ENCODE measurements around the gene CEP164. TPM values are rescaled to one million over a fixed set of nuclear protein-coding genes. Genes with fewer than 3 reads are reported as not detected.

Gene CEP164
- total RNA-seq, 3 donors from 2014 or later, result 13.8 to 26.2 (median 17.3) TPM

- DNase-seq, result no peak
- intact Hi-C loops (cut with DNase I, micrococcal nuclease), result no loop called here
- no peak for TF ChIP-seq CTCF (IDR thresholded peaks at IDR 0.05)
- H3K36me3 ChIP-seq (ENCODE audit: low read depth), result no peaks in the 10 kb centered on the region
- H3K4me1 ChIP-seq (ENCODE audit: low read depth), result no peaks in the 10 kb centered on the region
- no peak overlapping the region for H3K4me3 ChIP-seq
- peaks cover 8% of the 10 kb centered on the region for H3K9me3 ChIP-seq
- no peak for ATAC-seq
Observed at GRCh38 chr11:117410238-117410637, 82.6 kb downstream of the CEP164 start.

GRCh38 chr11:117410861-117411710, 83.4 kb downstream of the CEP164 start:
- H3K4me1 ChIP-seq (ENCODE audit: low read depth), result no peaks in the 10 kb centered on the region
- no peak overlapping the region for H3K4me3 ChIP-seq
- ATAC-seq (no peak), DNase-seq (no peak)
- TF ChIP-seq CTCF (IDR thresholded peaks at IDR 0.05), result no peak
- H3K9me3 ChIP-seq, result peaks cover 2% of the 10 kb centered on the region
- intact Hi-C loops (cut with DNase I, micrococcal nuclease), result no loop called here
- H3K36me3 ChIP-seq (ENCODE audit: low read depth), result no peaks in the 10 kb centered on the region

- Histone ChIP-seq H3K4me3 (no peak overlapping the region), H3K36me3 (ENCODE audit: low read depth) (no peaks in the 10 kb centered on the region), H3K4me1 (ENCODE audit: low read depth) (no peaks in the 10 kb centered on the region), H3K9me3 (no peaks in the 10 kb centered on the region)
- no peak for ATAC-seq
- TF ChIP-seq CTCF (IDR thresholded peaks at IDR 0.05), result no peak
- no peak for DNase-seq
- intact Hi-C loops (cut with DNase I, micrococcal nuclease), result no loop called here
Observed at GRCh38 chr11:117411736-117412135, 84.1 kb downstream of the CEP164 start.

GRCh38 chr11:117412176-117412575, 84.5 kb downstream of the CEP164 start:
- ATAC-seq (no peak), DNase-seq (no peak)
- Histone ChIP-seq H3K36me3 (ENCODE audit: low read depth) (no peaks in the 10 kb centered on the region), H3K4me3 (no peak overlapping the region), H3K4me1 (ENCODE audit: low read depth) (no peaks in the 10 kb centered on the region), H3K9me3 (no peaks in the 10 kb centered on the region)
- no peak for TF ChIP-seq CTCF (IDR thresholded peaks at IDR 0.05)
- intact Hi-C loops (cut with DNase I, micrococcal nuclease), result no loop called here

GRCh38 chr11:117412653-117413275, 85.1 kb downstream of the CEP164 start:
- no peak for ATAC-seq
- no peak for TF ChIP-seq CTCF (IDR thresholded peaks at IDR 0.05)
- DNase-seq, result no peak

More at GRCh38 chr11:117412653-117413275, 85.1 kb downstream of the CEP164 start:
- Histone ChIP-seq H3K4me3 (no peak overlapping the region), H3K4me1 (ENCODE audit: low read depth) (no peaks in the 10 kb centered on the region), H3K9me3 (no peaks in the 10 kb centered on the region), H3K36me3 (ENCODE audit: low read depth) (no peaks in the 10 kb centered on the region)
- intact Hi-C loops (cut with DNase I, micrococcal nuclease), result no loop called here

All from mucosa of descending colon (tissue), 3 donors.